ENCODE results near the gene SLC32A1.

Gene SLC32A1

GRCh38 chr20:38730989-38731737 is 6.9 kb downstream of the SLC32A1 start:
- H3K36me3 Mint-ChIP-seq: peaks cover 6% of the 10 kb centered on the region
- peaks cover 54% of the 10 kb centered on the region for H3K4me1 Mint-ChIP-seq
- peaks cover 2% of the 10 kb centered on the region for H3K9me3 Mint-ChIP-seq
- H3K27me3 Mint-ChIP-seq: peaks cover 100% of the 10 kb centered on the region
- H3K4me3 Mint-ChIP-seq: peak overlapping the region; percentile 33
- no peak overlapping the region for H3K27ac Mint-ChIP-seq
- ATAC-seq: peak; percentile 77

- Mint-ChIP-seq H3K27ac (no peak overlapping the region), H3K9me3 (peaks cover 2% of the 10 kb centered on the region), H3K36me3 (peaks cover 6% of the 10 kb centered on the region), H3K4me1 (peaks cover 48% of the 10 kb centered on the region), H3K4me3 (no peak overlapping the region), H3K27me3 (peaks cover 100% of the 10 kb centered on the region)
- no peak for ATAC-seq
Observed at GRCh38 chr20:38731738-38732113, 7.4 kb downstream of the SLC32A1 start.

GRCh38 chr20:38732981-38733380 is 8.7 kb downstream of the SLC32A1 start:
- H3K4me3 Mint-ChIP-seq: no peak overlapping the region
- peaks cover 96% of the 10 kb centered on the region for H3K27me3 Mint-ChIP-seq
- no peak overlapping the region for H3K27ac Mint-ChIP-seq
- H3K36me3 Mint-ChIP-seq: peaks cover 2% of the 10 kb centered on the region
- ATAC-seq: no peak
- H3K4me1 Mint-ChIP-seq: peaks cover 36% of the 10 kb centered on the region
- no peaks in the 10 kb centered on the region for H3K9me3 Mint-ChIP-seq

GRCh38 chr20:38735172-38735571 is 10.9 kb downstream of the SLC32A1 start:
- Mint-ChIP-seq H3K27ac (no peak overlapping the region), H3K4me1 (peaks cover 18% of the 10 kb centered on the region), H3K4me3 (no peak overlapping the region)

GRCh38 chr20:38737887-38738286 is 13.6 kb downstream of the SLC32A1 start:
- ATAC-seq: no peak
- Mint-ChIP-seq H3K27me3 (peaks cover 95% of the 10 kb centered on the region), H3K36me3 (no peaks in the 10 kb centered on the region), H3K4me1 (no peaks in the 10 kb centered on the region), H3K9me3 (no peaks in the 10 kb centered on the region), H3K27ac (no peak overlapping the region), H3K4me3 (no peak overlapping the region)

More at GRCh38 chr20:38735172-38735571, 10.9 kb downstream of the SLC32A1 start:
- no peak for ATAC-seq
- H3K27me3 Mint-ChIP-seq: peaks cover 95% of the 10 kb centered on the region
- H3K36me3 Mint-ChIP-seq: no peaks in the 10 kb centered on the region
- no peaks in the 10 kb centered on the region for H3K9me3 Mint-ChIP-seq

- Mint-ChIP-seq H3K27ac (no peak overlapping the region), H3K27me3 (peaks cover 30% of the 10 kb centered on the region), H3K4me1 (peaks cover 24% of the 10 kb centered on the region), H3K36me3 (no peaks in the 10 kb centered on the region), H3K4me3 (no peak overlapping the region), H3K9me3 (no peaks in the 10 kb centered on the region)
- no peak for ATAC-seq
Observed at GRCh38 chr20:38745757-38746156, 21.5 kb downstream of the SLC32A1 start.

GRCh38 chr20:38747495-38748096 is 23.3 kb downstream of the SLC32A1 start:
- Mint-ChIP-seq H3K27ac (peak overlapping the region; percentile 91), H3K9me3 (no peaks in the 10 kb centered on the region), H3K4me3 (peak overlapping the region; percentile 86), H3K27me3 (peaks cover 12% of the 10 kb centered on the region), H3K36me3 (peaks cover 10% of the 10 kb centered on the region), H3K4me1 (peaks cover 28% of the 10 kb centered on the region)
- no peak for ATAC-seq

- H3K36me3 Mint-ChIP-seq: peaks cover 13% of the 10 kb centered on the region
- peak within 1 kb of the TSS; percentile 86 for H3K4me3 Mint-ChIP-seq
- H3K27ac Mint-ChIP-seq: peak within 1 kb of the TSS; percentile 91
- H3K9me3 Mint-ChIP-seq: no peaks in the 10 kb centered on the region
- peaks cover 5% of the 10 kb centered on the region for H3K27me3 Mint-ChIP-seq
- ATAC-seq: peak; percentile 97
- peaks cover 28% of the 10 kb centered on the region for H3K4me1 Mint-ChIP-seq
Observed at GRCh38 chr20:38748097-38748860, 24.0 kb downstream of the SLC32A1 start, which contains the start of gene ACTR5. TSS of gene ACTR5 (plus strand) at chr20:38748460. CDS start at chr20:38748479, 19 bp downstream.

- H3K4me1 Mint-ChIP-seq: peaks cover 28% of the 10 kb centered on the region
- no peaks in the 10 kb centered on the region for H3K27me3 Mint-ChIP-seq
- H3K27ac Mint-ChIP-seq: peak overlapping the region; percentile 91
- ATAC-seq: peak; percentile 69
- H3K4me3 Mint-ChIP-seq: peak overlapping the region; percentile 86
- H3K36me3 Mint-ChIP-seq: peaks cover 16% of the 10 kb centered on the region
- H3K9me3 Mint-ChIP-seq: no peaks in the 10 kb centered on the region
Observed at GRCh38 chr20:38748861-38749149, 24.5 kb downstream of the SLC32A1 start.

- H3K4me1 Mint-ChIP-seq: peaks cover 32% of the 10 kb centered on the region
- no peaks in the 10 kb centered on the region for H3K9me3 Mint-ChIP-seq
- H3K36me3 Mint-ChIP-seq: peaks cover 38% of the 10 kb centered on the region
- no peak overlapping the region for H3K4me3 Mint-ChIP-seq
- H3K27me3 Mint-ChIP-seq: no peaks in the 10 kb centered on the region
- no peak for ATAC-seq
- no peak overlapping the region for H3K27ac Mint-ChIP-seq
Observed at GRCh38 chr20:38751360-38751976, 27.2 kb downstream of the SLC32A1 start.

GRCh38 chr20:38752029-38752428 is 27.7 kb downstream of the SLC32A1 start:
- no peaks in the 10 kb centered on the region for H3K27me3 Mint-ChIP-seq
- peaks cover 40% of the 10 kb centered on the region for H3K36me3 Mint-ChIP-seq
- H3K4me3 Mint-ChIP-seq: no peak overlapping the region
- no peak overlapping the region for H3K27ac Mint-ChIP-seq
- H3K4me1 Mint-ChIP-seq: peaks cover 32% of the 10 kb centered on the region
- no peak for ATAC-seq
- no peaks in the 10 kb centered on the region for H3K9me3 Mint-ChIP-seq

- Mint-ChIP-seq H3K4me1 (peaks cover 12% of the 10 kb centered on the region), H3K27me3 (no peaks in the 10 kb centered on the region), H3K9me3 (no peaks in the 10 kb centered on the region), H3K27ac (no peak overlapping the region), H3K36me3 (peaks cover 56% of the 10 kb centered on the region), H3K4me3 (no peak overlapping the region)
- ATAC-seq: no peak
Observed at GRCh38 chr20:38754924-38755323, 30.6 kb downstream of the SLC32A1 start.

- Mint-ChIP-seq H3K4me3 (no peak overlapping the region), H3K36me3 (peaks cover 61% of the 10 kb centered on the region), H3K4me1 (peaks cover 8% of the 10 kb centered on the region), H3K9me3 (no peaks in the 10 kb centered on the region), H3K27me3 (no peaks in the 10 kb centered on the region), H3K27ac (no peak overlapping the region)
- no peak for ATAC-seq
Observed at GRCh38 chr20:38755324-38755910, 31.1 kb downstream of the SLC32A1 start.

- Mint-ChIP-seq H3K4me1 (peaks cover 11% of the 10 kb centered on the region), H3K36me3 (peaks cover 70% of the 10 kb centered on the region), H3K27me3 (no peaks in the 10 kb centered on the region), H3K4me3 (no peak overlapping the region), H3K9me3 (no peaks in the 10 kb centered on the region), H3K27ac (no peak overlapping the region)
- ATAC-seq: no peak
Observed at GRCh38 chr20:38757145-38757775, 33.0 kb downstream of the SLC32A1 start.

Data from stimulated activated memory B cell treated with anti-CD40 and anti-IgM and Interleukin-4, amounts not matched to agents 10 μg/mL and 1 μg/mL and 100 μg/mL, for 72 hours (primary cell).